NCI-H2227 (cell line): ENCODE data around the gene UTP11.
A peak's percentile ranks its signal among the peaks of the same experiment; 100 is the strongest.
"Not testable (repeated sequence)": the region's sequence is repeated elsewhere in the genome, so short reads cannot be mapped to it uniquely, and the experiment has no call there.

Source experiments
- DNase-seq: peaks from one replicate; lab custom pipeline; 2025; ENCODE audit not compliant: unreplicated experiment; lab: John Stamatoyannopoulos, UW

The UTP11 gene

DNA sequence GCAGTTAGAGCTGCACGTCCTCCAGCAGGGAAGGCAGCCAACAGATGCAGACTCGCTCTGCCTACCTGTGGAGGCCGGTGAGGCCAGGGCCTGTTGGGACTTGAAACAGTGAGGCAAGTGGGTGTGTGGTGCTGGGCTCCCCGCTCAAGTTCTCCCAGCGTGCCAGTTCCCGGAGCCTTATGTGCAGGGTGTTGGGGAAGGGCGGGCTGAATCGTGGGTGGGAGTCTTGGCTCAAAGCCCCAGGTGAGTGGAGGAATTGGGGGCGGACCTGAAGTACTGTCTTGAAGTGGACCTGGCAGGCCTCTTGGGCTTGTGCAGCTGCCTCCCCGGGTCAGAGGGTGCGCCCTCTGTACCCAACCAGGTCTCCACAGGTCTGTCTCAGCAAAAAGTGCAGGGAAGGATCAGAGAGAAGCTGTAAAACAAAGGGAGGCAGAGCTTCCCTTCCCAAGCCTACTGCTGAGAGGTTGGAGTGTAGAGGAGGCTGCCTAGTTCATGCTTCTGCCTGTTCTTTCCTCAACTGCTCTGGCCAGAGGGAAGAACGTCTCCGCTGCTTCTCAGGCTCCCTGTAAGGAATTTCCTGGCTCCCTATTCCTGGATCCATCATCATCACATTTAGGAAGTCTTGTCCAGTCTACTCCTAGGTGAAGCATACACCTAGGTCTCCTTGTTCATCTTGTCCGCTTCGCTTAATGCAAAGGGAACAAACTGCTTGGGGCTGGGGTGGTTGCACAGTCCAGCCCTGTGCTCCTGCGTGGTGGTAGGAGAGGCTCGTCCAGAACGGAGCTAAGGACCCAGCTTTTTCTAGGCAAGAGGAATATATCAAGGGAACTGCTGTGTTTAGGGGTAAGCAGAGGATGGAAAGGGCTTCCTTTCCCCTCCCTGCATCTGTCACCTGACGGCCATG is 14.9 kb downstream of the UTP11 start:
- no peak for DNase-seq

DNA sequence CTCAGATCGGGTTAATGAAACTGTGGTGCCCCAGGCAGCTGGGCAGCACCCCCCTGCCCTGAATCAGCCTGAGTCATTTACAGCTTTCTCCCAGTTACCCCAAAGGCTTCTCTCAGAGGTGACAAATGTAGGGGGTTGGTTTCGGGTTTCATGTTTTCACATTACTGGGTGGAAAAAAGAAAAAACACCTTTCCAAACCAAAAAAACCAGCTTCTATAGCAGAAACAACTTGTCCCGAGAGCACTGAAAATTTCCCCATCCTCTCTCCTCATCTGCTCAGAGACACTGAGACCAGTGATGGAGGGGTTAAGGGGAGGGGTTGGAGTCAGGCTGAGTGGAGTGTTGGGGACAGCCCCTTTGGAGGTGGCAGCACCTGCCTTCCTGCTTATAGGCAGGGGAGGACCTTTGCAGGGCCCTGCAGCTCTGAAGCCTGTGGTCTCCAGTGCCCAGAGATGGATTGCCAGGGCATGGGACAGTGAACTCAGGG is 15.6 kb downstream of the UTP11 start:
- DNase-seq, result no peak

DNA sequence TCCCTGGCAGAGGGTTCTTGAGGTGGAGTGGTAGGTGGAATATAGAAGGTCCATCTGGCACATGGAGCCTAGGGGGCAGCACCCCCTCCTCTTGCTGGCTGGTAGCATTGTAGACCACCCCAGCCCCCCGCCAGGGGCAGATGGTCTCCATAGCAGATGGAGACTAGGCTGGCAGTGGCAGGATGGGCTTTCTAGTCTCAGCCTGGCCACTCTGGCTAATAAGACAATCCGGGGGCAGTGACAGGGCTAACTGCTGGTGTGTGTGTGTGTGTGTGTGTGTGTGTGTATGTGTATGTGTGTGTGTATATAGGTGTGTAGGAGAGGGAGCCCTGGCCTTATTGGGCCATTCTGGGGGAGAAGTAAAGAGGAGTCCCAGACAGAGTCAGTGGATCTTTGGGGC is 16.1 kb downstream of the UTP11 start:
- peak; percentile 51 for DNase-seq

DNA sequence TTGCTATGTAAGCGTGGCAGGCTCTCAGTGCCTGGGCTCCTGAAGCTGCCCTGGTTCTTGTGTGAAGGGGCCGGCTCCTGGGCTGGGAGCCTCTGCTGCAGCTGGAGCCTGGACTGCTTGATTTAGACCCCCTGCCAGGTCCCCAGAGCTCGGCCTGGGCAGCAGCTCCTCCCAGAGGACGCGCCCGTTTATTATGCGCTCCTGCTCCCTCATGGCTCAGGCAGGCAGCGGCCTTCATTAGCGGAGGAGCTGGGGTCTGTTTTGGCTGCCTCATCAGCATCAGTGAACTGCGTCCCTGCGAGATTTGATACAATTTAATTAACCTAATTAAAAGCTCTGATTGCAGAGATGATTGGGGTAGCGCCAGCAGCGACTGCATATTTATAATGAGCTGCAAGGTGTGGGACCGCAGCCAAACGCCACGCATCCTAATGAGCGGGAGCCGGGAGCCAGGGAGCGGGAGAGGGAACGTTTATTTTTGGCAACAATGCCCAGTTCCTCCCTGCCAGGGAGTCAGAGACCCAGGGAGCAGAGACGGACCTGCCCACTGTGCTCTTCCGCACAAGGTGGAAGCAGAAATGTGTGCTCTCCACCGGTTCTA is 16.6 kb downstream of the UTP11 start:
- peak; percentile 84 for DNase-seq

DNA sequence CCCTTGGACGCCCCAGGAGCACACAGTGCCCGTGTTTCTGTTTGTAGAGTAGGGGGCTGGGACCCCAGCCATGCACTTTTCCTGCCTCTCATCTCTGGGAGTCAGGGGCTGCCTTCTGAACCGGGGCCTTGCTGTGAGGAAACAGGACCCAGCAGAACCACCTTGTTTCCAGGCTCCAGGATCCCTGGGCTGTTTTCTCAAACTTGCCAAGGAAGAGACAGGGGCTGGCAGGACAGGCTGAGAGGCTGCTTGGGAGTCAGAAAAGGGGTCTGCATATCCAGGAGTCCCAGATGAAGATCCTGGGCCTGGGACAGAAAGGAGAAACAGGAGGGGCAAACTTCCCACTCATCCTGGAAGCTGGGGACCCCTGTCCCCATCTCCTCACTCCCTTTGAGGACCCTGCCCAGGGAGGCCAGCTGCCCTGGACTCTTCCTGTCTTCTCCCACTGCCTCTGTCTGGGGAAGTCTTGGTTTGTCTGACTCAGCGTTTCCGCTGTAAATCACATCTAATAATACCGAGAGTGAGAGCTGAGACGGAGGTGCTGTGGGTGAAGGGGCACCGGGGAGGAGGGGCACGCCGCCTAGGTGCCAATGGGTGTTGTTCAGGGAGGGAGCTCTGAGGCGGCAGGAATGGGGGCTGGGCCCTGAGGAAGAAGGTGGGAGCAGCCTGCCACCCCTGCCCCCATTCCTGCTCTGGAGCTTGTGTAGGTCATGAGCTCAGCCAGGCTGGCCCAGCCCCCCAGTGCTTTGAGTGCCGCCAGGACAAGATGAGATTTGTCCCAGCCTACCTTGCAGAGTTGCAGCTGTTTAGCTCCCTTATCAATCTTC is 17.4 kb downstream of the UTP11 start:
- DNase-seq, result peak; percentile 79

DNA sequence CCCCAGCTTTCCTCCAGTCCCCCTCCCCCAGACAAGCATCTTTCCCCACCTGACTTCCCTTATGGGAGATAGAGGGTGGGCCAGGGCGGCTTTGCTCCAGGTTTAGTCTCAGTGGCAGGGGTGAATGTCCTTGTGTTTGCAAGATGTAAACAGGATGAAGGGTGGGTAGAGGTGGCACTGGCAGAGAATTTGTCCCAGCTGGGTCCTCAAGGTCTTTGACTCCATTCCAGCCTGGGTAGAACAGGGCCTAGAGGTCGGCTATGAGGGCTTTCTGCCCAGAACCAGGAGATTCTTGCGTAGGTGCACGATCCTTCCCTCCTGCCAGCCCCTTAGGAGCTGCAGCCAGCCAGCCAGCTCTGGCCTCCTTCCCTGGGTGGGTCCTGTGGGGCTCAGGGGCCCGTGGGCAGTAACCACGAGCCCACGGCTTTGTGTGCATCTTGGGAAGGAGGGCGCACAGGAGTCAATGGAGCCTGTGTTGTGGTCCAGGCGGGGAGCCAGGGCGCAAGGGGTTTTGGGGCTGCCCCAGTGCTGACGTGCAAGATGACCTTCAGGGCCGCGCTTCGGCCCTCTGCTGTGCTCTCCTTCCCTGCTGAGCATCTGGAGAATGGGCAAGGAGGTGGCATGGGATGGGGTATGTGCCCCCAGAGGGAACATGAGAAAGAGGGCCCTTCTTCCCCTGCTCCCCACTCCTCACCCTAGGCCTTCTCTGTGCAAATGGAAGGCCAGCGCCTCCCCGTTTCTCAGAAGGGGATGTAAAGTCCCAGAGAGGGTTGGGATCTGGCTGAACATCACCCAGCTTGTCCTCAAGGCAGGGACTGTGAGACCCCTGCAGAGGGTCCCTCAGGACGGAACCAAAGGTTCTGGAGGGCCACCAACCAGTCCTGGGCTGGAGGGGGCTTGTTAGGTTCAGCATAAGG is 18.3 kb downstream of the UTP11 start:
- no peak for DNase-seq

DNA sequence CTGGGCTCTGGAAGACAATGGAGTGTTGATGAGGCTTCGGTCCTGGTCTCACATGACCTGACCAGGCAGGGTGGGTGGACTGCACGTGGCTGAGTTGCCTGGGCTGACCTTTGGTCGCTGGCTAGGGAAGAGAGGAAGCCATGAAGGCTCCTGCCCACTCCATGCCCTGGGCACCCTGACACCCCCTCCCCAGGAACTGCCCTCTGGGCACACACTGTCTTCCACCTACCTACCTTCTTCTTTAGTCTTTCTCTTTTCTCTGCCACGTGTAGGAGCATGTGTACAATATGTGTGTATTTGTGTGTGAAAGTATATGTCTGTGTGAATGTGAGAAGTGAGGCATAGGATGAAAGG is 19.0 kb downstream of the UTP11 start:
- DNase-seq, result no peak

DNA sequence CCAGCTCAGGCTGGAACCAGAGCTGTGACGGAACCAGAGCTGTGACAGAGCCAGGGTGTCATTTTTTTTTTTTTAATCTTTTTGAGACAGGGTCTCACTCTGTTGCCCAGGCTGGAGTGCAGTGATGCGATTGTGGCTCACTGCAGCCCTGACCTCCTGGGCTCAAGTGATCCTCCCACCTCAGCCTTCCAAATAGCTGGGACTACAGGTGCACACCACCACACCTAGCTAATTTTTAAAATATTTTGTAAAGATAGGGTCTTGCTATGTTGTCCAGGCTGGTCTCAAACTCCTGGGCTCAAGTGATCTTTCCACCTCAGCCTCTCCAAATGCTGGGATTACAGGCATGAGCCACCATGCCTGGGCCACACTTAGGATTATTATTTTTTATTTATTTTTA is 20.5 kb downstream of the UTP11 start:
- DNase-seq, result not testable (repeated sequence)

DNA sequence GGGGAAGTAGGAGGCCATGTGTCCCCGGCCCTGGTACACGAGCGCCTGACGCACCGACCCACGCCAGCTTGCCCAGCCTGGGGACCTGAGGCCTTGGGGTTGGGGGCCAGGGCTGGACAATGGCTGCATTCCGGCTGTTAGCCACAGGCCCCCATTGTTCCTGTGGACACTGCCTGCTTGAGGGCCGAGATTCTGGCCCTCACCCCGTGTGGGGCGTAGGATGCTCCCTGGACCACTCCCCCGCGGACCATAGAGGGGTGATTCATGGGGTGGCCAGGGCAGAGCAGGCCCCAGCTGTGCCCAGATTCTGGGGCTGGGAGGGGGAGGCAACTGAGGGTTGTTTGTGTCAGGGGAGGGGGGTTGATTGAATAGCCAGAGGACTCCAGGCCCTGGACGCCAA is 22.3 kb downstream of the UTP11 start:
- DNase-seq, result no peak

DNA sequence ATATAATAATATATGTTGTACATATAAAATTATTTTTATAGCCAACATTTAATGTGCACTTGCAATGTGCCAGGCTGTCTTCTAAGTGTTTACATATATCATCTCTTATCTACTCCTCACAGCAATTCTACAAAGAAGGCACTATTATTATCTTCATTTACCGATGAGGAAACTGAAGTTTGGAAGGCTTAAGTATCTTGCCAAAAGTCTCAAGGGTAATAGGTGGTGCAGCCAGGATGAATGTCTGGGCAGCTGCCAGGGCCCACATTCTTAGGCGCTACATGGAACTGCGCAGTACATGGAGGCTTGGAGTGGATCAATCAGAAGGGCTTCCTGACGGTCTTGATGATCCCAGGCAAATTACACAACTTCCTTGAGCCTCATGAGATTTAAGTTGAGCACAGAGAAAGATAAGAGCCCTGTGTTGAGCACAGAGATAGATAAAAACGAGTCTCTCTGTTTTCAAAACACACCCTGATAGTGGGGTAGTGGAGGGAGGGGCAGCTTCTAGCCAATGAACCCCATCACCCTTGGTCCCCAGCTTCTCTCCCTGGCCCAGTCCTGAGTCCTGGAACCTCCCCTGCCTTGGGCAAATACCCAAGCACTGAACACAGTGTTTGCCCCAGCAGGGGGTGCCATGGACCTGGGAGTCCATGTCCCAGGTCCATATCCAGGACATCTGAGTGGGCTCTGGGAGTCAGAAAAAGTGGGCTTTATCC is 24.8 kb downstream of the UTP11 start:
- no peak for DNase-seq

DNA sequence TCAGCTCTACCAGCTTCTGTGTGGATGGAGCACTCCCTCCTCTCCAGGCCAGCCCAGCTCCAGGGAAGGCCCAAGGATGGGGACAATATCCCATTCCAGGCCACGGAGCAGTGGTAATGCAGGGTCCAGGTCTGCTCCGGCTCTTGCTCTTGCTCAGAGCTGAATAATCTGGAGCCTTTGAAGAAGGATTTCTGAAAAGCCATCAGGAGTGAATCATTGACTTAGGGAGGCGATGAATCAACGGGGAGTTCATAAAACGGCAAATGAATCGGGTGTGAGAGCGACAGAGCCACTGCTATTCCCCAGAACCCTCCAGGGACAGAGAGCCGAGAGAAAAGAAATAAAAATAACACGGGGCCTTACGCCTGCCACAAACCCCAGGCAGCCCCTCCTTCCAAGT is 26.3 kb downstream of the UTP11 start:
- DNase-seq, result no peak

DNA sequence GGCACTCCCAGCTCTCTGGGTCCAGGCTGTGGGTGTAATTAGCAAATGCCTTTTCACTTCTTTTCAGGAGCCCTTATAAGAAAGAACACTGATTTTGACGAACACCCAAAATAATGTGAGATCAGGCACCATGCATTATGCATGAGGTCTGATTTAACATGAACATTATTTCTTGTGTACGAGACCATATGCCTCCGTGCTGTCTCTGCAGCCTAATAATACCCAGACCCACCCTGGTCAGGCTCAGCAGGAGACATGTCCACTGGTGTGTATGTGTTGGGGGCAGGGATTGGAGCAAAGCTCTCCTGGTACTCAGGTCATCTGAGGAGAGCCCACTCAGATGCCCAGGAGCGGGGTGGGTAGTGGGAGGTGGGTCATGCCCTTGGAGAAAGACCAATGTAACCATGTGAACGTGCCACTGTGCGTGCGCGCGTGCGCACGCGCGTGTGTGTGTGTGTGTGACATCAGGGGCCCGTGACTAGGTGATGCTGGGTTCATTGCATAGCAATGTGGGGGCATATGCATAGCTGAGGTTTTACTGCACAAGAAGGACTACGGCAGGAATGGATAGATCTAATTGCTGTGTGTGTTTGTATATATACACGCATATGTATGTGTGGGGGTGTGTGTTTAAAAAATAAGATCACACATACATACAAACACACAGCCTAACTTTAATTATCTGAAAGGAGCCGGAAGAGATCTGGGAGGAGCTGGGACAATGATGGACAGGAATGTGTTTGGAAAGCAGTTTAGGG is 27.0 kb downstream of the UTP11 start:
- DNase-seq, result no peak

DNA sequence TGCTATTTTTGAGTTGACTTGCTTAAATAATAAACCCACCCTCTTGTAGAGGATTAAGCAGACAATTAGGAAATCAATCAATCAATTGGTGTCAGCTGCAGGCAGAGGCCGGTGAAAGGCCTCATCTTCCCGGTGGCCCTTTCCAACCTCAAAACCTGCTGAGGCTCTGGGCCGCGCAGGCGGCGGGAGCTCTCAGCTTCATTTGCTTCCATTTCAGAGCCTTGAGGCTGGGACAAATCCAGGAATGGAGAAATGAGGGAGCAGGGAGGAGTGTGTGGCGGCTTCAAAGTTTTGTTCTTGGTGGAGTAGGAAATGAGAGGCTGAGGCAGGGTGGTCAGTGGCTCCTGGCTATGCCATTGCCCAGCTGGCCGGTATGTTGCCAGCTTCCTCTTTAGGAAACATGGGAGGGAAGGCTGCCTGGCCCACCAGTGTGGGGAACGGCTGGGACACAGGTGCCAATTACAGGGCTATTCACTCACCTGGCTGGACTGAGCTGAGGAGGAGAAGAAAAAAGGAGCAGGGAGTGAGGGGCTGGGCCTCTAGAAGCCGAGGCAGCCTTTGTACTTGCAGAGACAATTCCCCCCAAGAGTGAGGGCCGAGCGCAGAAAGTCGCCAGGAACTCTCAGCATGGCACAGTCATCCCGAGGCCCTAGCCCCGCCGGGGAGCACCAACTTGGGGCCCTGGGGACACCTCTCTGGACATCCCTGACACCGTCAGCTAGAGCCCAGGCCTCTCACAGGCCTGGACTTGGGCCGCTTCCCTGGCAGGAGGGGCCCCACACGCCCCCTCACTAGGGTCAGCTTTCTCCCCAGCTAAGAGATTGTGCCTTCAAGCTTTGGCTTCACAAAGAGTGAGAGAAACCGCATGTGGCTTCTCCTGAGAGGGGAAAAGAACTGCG is 29.7 kb downstream of the UTP11 start:
- no peak for DNase-seq

DNA sequence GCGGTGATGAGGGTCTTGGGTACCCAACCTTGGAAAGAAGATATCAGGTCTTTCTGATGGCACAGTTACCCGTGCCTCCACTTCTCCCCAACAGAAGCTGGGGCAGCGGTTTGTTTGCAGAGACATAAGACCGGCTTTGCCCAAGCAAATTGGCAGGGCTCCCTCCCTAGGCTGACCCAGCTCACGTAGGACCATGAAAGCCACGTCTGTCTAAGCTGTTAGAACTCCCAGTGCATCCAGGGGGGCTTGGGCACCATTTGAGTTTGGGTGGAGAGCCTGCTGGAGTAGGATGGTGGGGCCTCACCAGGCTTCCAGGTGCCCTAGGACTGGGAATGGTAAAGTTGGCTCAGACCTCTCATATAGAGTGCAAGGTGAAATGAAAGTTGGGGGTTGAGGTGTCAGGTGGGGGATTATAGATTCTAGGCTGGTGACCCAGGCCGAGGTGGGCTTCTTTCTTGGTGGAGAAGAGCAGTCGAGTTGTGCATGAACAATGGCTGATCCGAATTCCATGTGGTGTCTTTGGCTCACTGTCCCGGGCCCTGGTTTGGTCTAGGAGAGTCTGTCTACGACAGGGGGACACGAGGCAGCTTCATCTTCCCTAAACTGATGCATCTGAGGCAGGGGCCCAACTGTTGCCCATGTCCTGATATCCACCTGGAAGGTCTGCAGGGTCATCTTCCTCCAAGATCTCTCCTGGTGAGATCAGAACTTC is 30.7 kb downstream of the UTP11 start:
- DNase-seq, result no peak

DNA sequence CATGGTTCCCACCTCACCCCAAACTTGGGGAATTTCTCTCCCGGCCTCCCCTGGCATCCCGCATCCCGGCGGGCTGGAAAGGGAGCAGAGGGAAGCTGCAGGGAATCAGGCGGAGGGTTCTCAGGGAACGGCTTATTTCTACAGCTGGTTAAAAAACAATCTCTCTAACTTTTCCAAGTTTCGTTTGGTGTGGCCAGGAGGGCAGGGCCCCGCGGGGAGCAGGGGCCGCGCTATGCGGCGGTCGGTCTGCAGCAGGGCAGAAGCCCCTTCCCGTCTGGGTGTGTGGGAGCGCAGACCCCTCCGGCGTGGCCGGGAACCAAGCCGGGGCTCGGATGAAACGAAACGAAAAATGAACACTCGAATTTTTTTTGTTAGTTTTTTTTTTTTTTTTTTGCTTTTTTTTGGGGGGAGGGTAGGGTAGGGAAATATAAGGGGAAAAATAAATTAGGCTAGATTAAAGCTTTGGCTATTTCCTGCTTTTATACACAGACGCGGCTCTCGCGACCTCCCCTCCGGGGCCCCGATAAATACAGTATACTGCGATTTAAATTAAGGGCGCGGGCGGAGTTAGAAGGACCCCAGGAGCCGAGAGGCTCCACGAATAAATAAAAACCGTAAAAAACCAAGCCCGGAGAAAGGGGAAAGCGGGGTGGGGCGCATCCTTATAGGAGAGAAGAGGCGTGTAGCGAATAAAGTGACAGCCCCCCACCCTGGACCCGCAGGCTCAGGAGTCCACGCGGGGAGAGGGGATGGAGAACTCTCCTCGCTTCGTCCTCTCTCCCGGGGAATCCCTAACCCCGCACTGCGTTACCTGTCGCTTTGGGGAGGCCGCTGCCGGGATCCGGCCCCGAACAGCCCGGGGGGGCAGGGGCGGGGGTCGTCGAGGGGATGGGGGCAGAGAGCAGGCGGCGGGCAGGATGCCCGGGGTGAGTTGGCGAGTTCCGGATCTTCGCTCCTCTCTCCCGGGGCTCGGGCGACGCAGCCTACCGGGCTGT is 32.0 kb downstream of the UTP11 start:
- DNase-seq, result peak; percentile 23
